ENCODE results near the gene C1QTNF1.

The C1QTNF1 gene

GRCh38 chr17:79050551-79050950 lies 26.6 kb downstream of the C1QTNF1 start:
- TF ChIP-seq, protein P1, sequence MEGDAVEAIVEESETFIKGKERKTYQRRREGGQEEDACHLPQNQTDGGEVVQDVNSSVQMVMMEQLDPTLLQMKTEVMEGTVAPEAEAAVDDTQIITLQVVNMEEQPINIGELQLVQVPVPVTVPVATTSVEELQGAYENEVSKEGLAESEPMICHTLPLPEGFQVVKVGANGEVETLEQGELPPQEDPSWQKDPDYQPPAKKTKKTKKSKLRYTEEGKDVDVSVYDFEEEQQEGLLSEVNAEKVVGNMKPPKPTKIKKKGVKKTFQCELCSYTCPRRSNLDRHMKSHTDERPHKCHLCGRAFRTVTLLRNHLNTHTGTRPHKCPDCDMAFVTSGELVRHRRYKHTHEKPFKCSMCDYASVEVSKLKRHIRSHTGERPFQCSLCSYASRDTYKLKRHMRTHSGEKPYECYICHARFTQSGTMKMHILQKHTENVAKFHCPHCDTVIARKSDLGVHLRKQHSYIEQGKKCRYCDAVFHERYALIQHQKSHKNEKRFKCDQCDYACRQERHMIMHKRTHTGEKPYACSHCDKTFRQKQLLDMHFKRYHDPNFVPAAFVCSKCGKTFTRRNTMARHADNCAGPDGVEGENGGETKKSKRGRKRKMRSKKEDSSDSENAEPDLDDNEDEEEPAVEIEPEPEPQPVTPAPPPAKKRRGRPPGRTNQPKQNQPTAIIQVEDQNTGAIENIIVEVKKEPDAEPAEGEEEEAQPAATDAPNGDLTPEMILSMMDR (IDR thresholded peaks at IDR 0.05; ENCODE audit: borderline replicate concordance, insufficient read depth, low read depth, low read length), result no peak
- H3K4me3 ChIP-seq (ENCODE audit: low read depth, low read length), result no peak overlapping the region

DNA sequence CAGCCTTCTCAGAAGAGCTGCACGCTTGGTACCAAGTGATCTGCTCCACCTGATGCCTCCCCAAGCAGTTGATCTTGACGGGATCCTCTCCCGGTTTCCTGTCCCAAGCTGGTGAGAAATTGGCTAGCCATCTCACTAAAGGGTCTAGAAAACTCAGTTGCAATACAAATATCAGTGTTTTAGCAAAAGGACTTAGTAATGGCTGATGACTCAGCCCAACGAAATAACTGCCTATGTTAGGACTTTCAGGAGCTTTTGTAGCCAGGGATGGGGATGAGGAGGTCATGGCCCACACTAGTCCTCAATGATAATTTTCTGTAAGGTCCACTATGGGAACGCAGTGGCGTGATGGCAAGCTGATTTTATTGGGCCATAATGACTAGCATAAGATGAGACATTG lies 27.3 kb downstream of the C1QTNF1 start:
- no peak overlapping the region for H3K4me3 ChIP-seq (ENCODE audit: low read depth, low read length)
- TF ChIP-seq, protein P1 (IDR thresholded peaks at IDR 0.05; ENCODE audit: borderline replicate concordance, insufficient read depth, low read depth, low read length), result no peak

- no peak overlapping the region for H3K4me3 ChIP-seq (ENCODE audit: low read depth, low read length)
- TF ChIP-seq, protein P1 (IDR thresholded peaks at IDR 0.05; ENCODE audit: borderline replicate concordance, insufficient read depth, low read depth, low read length), result no peak
These were observed 28.2 kb downstream of the C1QTNF1 start for GRCh38 chr17:79052131-79052530.

DNA sequence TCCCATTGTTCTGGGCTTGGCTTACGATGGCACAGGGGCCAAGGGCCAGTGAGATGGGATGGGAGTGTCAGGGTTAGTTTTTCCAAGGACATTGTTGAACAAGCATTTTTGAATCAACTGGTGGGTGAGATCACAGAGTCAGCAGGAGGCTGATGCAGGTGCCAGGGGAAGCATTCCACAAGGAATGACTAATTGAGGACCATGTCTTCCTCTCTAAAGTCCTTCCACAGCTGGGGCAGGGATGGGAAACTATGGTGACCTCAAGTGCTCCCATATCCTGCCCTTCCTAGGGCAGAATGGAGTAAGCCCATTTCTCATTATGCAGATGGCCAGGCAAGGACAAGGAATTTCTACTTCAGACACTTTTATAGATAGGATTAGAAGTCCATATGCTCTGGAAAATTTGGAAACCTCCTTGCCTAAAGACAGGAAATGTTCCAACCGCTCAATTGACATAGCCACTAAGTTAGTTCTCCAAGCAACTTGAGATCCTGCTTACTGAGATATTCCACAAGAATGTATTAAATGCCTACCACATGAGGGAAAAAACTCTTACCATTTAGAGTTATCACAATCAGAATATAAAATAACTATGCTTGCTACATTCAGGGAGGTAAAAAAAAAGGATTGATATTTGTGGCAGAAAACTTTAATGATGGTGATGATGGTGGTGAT lies 29.4 kb downstream of the C1QTNF1 start:
- H3K4me3 ChIP-seq (ENCODE audit: low read depth, low read length), result no peak overlapping the region
- TF ChIP-seq, protein P1 (IDR thresholded peaks at IDR 0.05; ENCODE audit: borderline replicate concordance, insufficient read depth, low read depth, low read length), result no peak

DNA sequence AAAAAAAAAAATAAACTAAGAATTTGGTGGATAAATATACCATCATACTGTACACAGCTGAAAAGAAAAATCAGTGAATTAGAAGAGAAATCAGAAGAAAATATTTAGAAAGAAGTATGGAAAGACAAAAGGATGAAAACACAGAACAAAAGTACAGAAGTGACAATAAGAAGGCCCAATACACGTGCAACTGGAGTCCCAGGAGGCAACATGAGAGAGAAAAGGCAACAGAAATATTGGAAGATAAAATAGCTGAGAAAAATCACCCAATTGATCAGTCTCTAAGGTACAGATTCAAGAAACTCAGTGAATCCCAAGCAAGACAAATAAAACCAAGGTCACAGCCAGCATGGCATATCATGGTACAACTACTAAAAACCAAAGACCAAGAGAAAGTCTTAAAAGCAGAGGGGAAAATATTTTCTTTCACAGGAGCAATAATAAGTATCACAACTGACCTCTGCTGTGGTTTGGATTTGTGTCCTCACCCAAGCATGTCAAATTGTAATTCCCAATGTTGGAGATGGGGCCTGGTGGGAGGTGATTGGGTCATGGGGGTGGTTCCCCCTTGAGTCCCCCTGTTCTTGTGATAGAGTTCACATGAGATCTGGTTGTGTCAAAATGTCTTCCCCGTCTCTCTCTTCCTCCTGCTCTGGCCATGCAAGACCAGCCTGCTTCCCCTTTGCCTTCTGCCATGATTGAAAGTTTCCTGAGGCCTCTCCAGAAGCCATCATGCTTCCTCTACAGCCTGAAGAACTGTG lies 30.4 kb downstream of the C1QTNF1 start:
- TF ChIP-seq, protein P1 (IDR thresholded peaks at IDR 0.05; ENCODE audit: borderline replicate concordance, insufficient read depth, low read depth, low read length), result no peak
- H3K4me3 ChIP-seq (ENCODE audit: low read depth, low read length), result no peak overlapping the region

GRCh38 chr17:79055197-79055596 lies 31.2 kb downstream of the C1QTNF1 start:
- H3K4me3 ChIP-seq (ENCODE audit: low read depth, low read length), result no peak overlapping the region
- TF ChIP-seq, protein P1 (IDR thresholded peaks at IDR 0.05; ENCODE audit: borderline replicate concordance, insufficient read depth, low read depth, low read length), result no peak
